Measurements from ENCODE around the gene IRX3. TPM values are rescaled to one million over a fixed set of nuclear protein-coding genes. Genes with fewer than 3 reads are reported as not detected.

IRX3 gene
- total and polyA plus RNA-seq, 4 donors, result 25.6 to 84.2 (median 56.8) TPM

DNA sequence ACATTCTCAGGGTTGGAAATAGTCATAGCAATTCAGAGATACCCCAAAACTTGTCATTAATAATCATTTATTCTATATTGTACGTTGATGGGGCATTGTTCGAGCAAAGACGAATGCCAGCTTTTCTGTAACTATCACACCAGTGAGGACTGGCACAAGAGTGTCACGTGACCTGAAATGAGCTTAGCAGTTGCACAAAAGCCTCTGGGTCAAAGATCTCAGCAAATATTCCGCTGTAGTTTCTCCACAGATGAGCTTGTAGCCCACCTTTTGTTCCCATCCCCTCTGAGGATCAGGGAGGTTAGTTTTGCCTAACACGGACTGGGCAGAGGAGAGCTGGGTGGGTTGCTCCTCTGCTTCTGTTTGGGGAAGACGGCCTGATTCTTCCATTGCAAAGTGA lies 18.2 kb downstream of the IRX3 start:
- 87 to 88% methylated on average over 7 of the region's 7 CpGs for WGBS, 2 donors
- H3K9ac ChIP-seq (ENCODE audit: insufficient read depth in 1 of 2, low read length in 2 of 2), result no peak overlapping the region

DNA sequence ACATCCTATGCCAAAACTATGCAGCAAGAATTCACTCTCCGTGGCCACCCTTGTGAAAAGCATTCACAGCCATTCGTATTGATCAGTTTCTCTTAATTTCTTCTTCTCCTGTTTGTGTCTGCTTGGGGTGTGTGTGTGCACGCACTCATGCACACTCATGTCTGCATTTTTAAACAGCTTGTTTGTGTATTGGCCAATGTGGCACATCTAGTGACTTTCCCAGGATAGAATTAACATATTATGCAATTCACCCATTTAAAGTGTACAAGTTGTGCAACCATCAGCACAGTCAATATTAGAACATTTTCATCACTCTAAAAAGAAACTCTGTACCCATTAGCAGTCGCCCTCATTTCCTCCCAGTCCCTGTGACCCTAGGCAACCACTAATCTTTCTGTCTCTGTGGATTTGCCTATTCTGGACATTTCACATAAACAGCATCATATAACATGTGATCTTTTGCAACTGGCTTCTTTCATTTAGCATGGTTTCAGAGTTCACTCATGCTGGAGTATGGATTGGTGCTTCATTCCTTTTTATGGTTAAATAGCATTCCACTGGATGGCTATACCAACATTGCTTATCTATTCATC lies 20.1 kb downstream of the IRX3 start:
- TF ChIP-seq, protein P1, sequence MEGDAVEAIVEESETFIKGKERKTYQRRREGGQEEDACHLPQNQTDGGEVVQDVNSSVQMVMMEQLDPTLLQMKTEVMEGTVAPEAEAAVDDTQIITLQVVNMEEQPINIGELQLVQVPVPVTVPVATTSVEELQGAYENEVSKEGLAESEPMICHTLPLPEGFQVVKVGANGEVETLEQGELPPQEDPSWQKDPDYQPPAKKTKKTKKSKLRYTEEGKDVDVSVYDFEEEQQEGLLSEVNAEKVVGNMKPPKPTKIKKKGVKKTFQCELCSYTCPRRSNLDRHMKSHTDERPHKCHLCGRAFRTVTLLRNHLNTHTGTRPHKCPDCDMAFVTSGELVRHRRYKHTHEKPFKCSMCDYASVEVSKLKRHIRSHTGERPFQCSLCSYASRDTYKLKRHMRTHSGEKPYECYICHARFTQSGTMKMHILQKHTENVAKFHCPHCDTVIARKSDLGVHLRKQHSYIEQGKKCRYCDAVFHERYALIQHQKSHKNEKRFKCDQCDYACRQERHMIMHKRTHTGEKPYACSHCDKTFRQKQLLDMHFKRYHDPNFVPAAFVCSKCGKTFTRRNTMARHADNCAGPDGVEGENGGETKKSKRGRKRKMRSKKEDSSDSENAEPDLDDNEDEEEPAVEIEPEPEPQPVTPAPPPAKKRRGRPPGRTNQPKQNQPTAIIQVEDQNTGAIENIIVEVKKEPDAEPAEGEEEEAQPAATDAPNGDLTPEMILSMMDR (IDR thresholded peaks at IDR 0.05; ENCODE audit: control extremely low read depth, extremely low read depth), result no peak
- peaks cover 0 to 2% (median 0%) of the 10 kb centered on the region in 3 donors for H3K27me3 ChIP-seq (ENCODE audit: control insufficient read depth in 3 of 3, insufficient read depth in 3 of 3, low read length in 2 of 3)
- H3K4me1 ChIP-seq (ENCODE audit: control insufficient read depth in 5 of 5, insufficient read depth in 5 of 5, low read length in 5 of 5), result peaks cover 0 to 6% (median 0%) of the 10 kb centered on the region in 5 donors
- peak overlapping the region in 1 of 2 donors; percentile 62 for H3K27ac ChIP-seq (ENCODE audit: low read depth in 1 of 2, low read length in 1 of 2)
- ATAC-seq (ENCODE audit: insufficient read depth, low FRiP score) (peak; percentile 62), DNase-seq (peak in 2 of 3 donors; percentile 23 to 46)
- no peak overlapping the region for H3K4me3 ChIP-seq
- peaks cover 0 to 2% (median 0%) of the 10 kb centered on the region in 4 donors for H3K9me3 ChIP-seq (ENCODE audit: control insufficient read depth in 4 of 4, insufficient read depth in 3 of 4, low read length in 3 of 4)
- WGBS, 2 donors, result 47 to 49% methylated on average over 4 of the region's 4 CpGs
- no peak overlapping the region for H3K9ac ChIP-seq (ENCODE audit: insufficient read depth in 1 of 2, low read length in 2 of 2)
- no peaks in the 10 kb centered on the region for H3K36me3 ChIP-seq (ENCODE audit: control insufficient read depth in 4 of 4, insufficient read depth in 4 of 4, low read length in 4 of 4)

More for the DNA sequence above, 18.2 kb downstream of the IRX3 start:
- TF ChIP-seq, protein P1 (IDR thresholded peaks at IDR 0.05; ENCODE audit: control extremely low read depth, extremely low read depth), result no peak
- Histone ChIP-seq H3K9me3 (ENCODE audit: control insufficient read depth in 4 of 4, insufficient read depth in 3 of 4, low read length in 3 of 4) (peaks cover 0 to 4% (median 0%) of the 10 kb centered on the region in 4 donors), H3K27ac (ENCODE audit: low read depth in 1 of 2, low read length in 1 of 2) (no peak overlapping the region), H3K27me3 (ENCODE audit: control insufficient read depth in 3 of 3, insufficient read depth in 3 of 3, low read length in 2 of 3) (peaks cover 0 to 4% (median 0%) of the 10 kb centered on the region in 3 donors), H3K4me1 (ENCODE audit: control insufficient read depth in 5 of 5, insufficient read depth in 5 of 5, low read length in 5 of 5) (peaks cover 0 to 6% (median 0%) of the 10 kb centered on the region in 5 donors), H3K4me3 (no peak overlapping the region), H3K36me3 (ENCODE audit: control insufficient read depth in 4 of 4, insufficient read depth in 4 of 4, low read length in 4 of 4) (no peaks in the 10 kb centered on the region)
- DNase-seq (no peak), ATAC-seq (ENCODE audit: insufficient read depth, low FRiP score) (no peak)

DNA sequence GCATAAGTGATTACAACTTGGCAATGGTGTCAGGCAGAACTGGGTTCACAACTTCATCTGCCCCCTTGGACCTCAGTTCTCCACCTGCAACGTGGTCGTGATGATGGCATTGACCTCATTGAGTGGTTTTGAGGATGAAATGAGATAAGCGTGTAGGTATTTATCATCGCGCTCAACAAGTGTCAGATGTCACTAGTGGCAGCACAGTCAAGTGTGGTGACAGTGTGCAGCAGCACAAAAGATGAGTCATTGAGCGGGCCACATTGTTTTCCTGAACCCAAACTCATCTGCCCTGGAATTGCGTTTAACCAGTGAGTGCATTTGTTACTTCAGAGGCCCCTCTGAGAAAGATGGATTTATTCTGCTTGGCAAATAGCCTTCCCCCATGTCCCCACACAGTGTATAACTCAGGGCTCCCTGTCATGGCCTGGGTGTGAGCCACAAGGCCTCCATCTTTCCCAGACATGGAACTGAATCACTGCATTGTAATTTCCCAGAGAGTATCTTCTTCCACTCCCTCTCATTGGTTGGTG lies 20.9 kb downstream of the IRX3 start:
- TF ChIP-seq, protein P1 (IDR thresholded peaks at IDR 0.05; ENCODE audit: control extremely low read depth, extremely low read depth), result no peak
- Histone ChIP-seq H3K36me3 (ENCODE audit: control insufficient read depth in 4 of 4, insufficient read depth in 4 of 4, low read length in 4 of 4) (no peaks in the 10 kb centered on the region), H3K27me3 (ENCODE audit: control insufficient read depth in 3 of 3, insufficient read depth in 3 of 3, low read length in 2 of 3) (no peaks in the 10 kb centered on the region), H3K9me3 (ENCODE audit: control insufficient read depth in 4 of 4, insufficient read depth in 3 of 4, low read length in 3 of 4) (no peaks in the 10 kb centered on the region), H3K27ac (ENCODE audit: low read depth in 1 of 2, low read length in 1 of 2) (peak overlapping the region in 1 of 2 donors; percentile 77), H3K4me1 (ENCODE audit: control insufficient read depth in 5 of 5, insufficient read depth in 5 of 5, low read length in 5 of 5) (peaks cover 0 to 6% (median 0%) of the 10 kb centered on the region in 5 donors), H3K4me3 (no peak overlapping the region), H3K9ac (ENCODE audit: insufficient read depth in 1 of 2, low read length in 2 of 2) (no peak overlapping the region)
- no peak for DNase-seq
- ATAC-seq (ENCODE audit: insufficient read depth, low FRiP score), result no peak
- 78 to 87% methylated on average over 7 of the region's 7 CpGs for WGBS, 2 donors

All from lung (tissue), 12 donors.